ENCODE measurements around the gene ARFGEF3. TPM values are rescaled to one million over a fixed set of nuclear protein-coding genes. Genes with fewer than 3 reads are reported as not detected.

Gene ARFGEF3
- total and polyA plus RNA-seq, 7 donors: 1.5 to 5.2 (median 3.5) TPM

- H3K36me3 ChIP-seq: no peaks in the 10 kb centered on the region
- no peak for DNase-seq
- no peak overlapping the region for H3K27ac ChIP-seq
- 47 to 62% methylated on average over 6 of the region's 6 CpGs for WGBS, 2 donors
- peaks cover 0 to 9% (median 2%) of the 10 kb centered on the region in 4 donors for H3K4me1 ChIP-seq
- TF ChIP-seq POLR2AphosphoS5 (IDR thresholded peaks at IDR 0.05) (no peak), CTCF (IDR thresholded peaks at IDR 0.05) (no peak), EP300 (IDR thresholded peaks at IDR 0.05) (no peak), POLR2A (IDR thresholded peaks at IDR 0.05) (no peak)
- no peaks in the 10 kb centered on the region for H3K9me3 ChIP-seq
- no peaks in the 10 kb centered on the region for H3K27me3 ChIP-seq
- no peak overlapping the region for H3K4me3 ChIP-seq
- intact Hi-C loops (cut with DNase I): loop anchor here (10.0 kb wide), 1 partner anchor 285 kb away; no protein-coding TSS in a partner anchor
Observed at GRCh38 chr6:138289739-138290138, 128.0 kb downstream of the ARFGEF3 start.

- TF ChIP-seq POLR2AphosphoS5 (IDR thresholded peaks at IDR 0.05) (no peak), POLR2A (IDR thresholded peaks at IDR 0.05) (no peak), CTCF (IDR thresholded peaks at IDR 0.05) (no peak)
- Histone ChIP-seq H3K4me3 (no peak overlapping the region), H3K27ac (peak overlapping the region in 1 of 4 donors; percentile 48), H3K4me1 (peaks cover 0 to 9% (median 2%) of the 10 kb centered on the region in 4 donors), H3K27me3 (no peaks in the 10 kb centered on the region), H3K9me3 (no peaks in the 10 kb centered on the region), H3K36me3 (no peaks in the 10 kb centered on the region)
- no peak for DNase-seq
- intact Hi-C loops (cut with DNase I): loop anchor here (10.0 kb wide), 1 partner anchor 286 kb away; no protein-coding TSS in a partner anchor
- 82 to 84% methylated on average over 5 of the region's 5 CpGs for WGBS, 2 donors
Observed at GRCh38 chr6:138290423-138290962, 128.8 kb downstream of the ARFGEF3 start.

- Histone ChIP-seq H3K36me3 (no peaks in the 10 kb centered on the region), H3K27ac (no peak overlapping the region), H3K27me3 (no peaks in the 10 kb centered on the region), H3K4me1 (peaks cover 0 to 9% (median 2%) of the 10 kb centered on the region in 4 donors), H3K9me3 (no peaks in the 10 kb centered on the region), H3K4me3 (no peak overlapping the region)
- no peak for DNase-seq
- TF ChIP-seq EP300 (IDR thresholded peaks at IDR 0.05) (no peak), POLR2AphosphoS5 (IDR thresholded peaks at IDR 0.05) (no peak), POLR2A (IDR thresholded peaks at IDR 0.05) (no peak), CTCF (IDR thresholded peaks at IDR 0.05) (no peak)
- intact Hi-C loops (cut with DNase I): loop anchor here (10.0 kb wide), 1 partner anchor 286 kb away; no protein-coding TSS in a partner anchor
- WGBS, 2 donors: 90 to 92% methylated on average over 21 of the region's 21 CpGs
Observed at GRCh38 chr6:138291036-138291848, 129.5 kb downstream of the ARFGEF3 start.

- no peak overlapping the region for H3K27ac ChIP-seq
- WGBS, 2 donors: 93 to 94% methylated on average over 28 of the region's 28 CpGs
- H3K4me3 ChIP-seq: no peak overlapping the region
- H3K4me1 ChIP-seq: peaks cover 0 to 9% (median 2%) of the 10 kb centered on the region in 4 donors
- DNase-seq: no peak
- intact Hi-C loops (cut with DNase I): loop anchor here (10.0 kb wide), 1 partner anchor 287 kb away; no protein-coding TSS in a partner anchor
- no peaks in the 10 kb centered on the region for H3K9me3 ChIP-seq
- H3K36me3 ChIP-seq: no peaks in the 10 kb centered on the region
- no peaks in the 10 kb centered on the region for H3K27me3 ChIP-seq
- no peak for TF ChIP-seq POLR2AphosphoS5 (IDR thresholded peaks at IDR 0.05)
- no peak for TF ChIP-seq CTCF (IDR thresholded peaks at IDR 0.05)
- no peak for TF ChIP-seq POLR2A (IDR thresholded peaks at IDR 0.05)
- TF ChIP-seq EP300 (IDR thresholded peaks at IDR 0.05): no peak
Observed at GRCh38 chr6:138291849-138292181, 130.1 kb downstream of the ARFGEF3 start.
